Liver (tissue), 3 donors: Measurements from ENCODE around the gene VWA7.

Experiments used
- CTCF ChIP-seq: fragments of 150-350 bp; IDR thresholded peaks from 2 replicates; pipeline ENCODE4 v1.5.1; 2017; ENCODE audit warnings: improper control_type of control experiment, low read depth, low read length; ENCODE audit not compliant: missing input control
- JUND ChIP-seq, 2 donors: IDR thresholded peaks; 2 replicates each; pipeline ENCODE4 v1.6.1; 2016; ENCODE audit warnings: antibody characterized with exemption in 2 of 2
- RAD21 ChIP-seq, 2 donors: IDR thresholded peaks; 2 replicates each; pipeline ENCODE4 v1.6.1; 2016; ENCODE audit warnings: antibody characterized with exemption in 2 of 2, mild to moderate bottlenecking in 2 of 2
- donor health status: healthy.
- donor health status: healthy.

- TF ChIP-seq CTCF (no peak), RAD21 (IDR thresholded peaks at IDR 0.05) (no peak), JUND (IDR thresholded peaks at IDR 0.05) (no peak)
Measured at GRCh38 chr6:31761343-31761742, 15.8 kb downstream of the VWA7 start.
